ENCODE data around the gene KLHDC4.
"Not testable (repeated sequence)": the region's sequence is repeated elsewhere in the genome, so short reads cannot be mapped to it uniquely, and the experiment has no call there.

The KLHDC4 gene

GRCh38 chr16:87791295-87792204 lies 25.8 kb upstream of the KLHDC4 start:
- Mint-ChIP-seq H3K27ac (no peak overlapping the region), H3K4me3 (no peak overlapping the region), H3K27me3 (no peaks in the 10 kb centered on the region), H3K4me1 (no peaks in the 10 kb centered on the region), H3K9me3 (no peaks in the 10 kb centered on the region)
- DNase-seq = no peak
- no peak for ATAC-seq

GRCh38 chr16:87790292-87791100 lies 24.7 kb upstream of the KLHDC4 start:
- H3K4me1 Mint-ChIP-seq = no peaks in the 10 kb centered on the region
- H3K4me3 Mint-ChIP-seq = no peak overlapping the region
- DNase-seq (no peak), ATAC-seq (no peak)
- no peaks in the 10 kb centered on the region for H3K9me3 Mint-ChIP-seq
- H3K27ac Mint-ChIP-seq = peak overlapping the region in 1 of 2 donors; percentile 80
- no peaks in the 10 kb centered on the region for H3K27me3 Mint-ChIP-seq

DNA sequence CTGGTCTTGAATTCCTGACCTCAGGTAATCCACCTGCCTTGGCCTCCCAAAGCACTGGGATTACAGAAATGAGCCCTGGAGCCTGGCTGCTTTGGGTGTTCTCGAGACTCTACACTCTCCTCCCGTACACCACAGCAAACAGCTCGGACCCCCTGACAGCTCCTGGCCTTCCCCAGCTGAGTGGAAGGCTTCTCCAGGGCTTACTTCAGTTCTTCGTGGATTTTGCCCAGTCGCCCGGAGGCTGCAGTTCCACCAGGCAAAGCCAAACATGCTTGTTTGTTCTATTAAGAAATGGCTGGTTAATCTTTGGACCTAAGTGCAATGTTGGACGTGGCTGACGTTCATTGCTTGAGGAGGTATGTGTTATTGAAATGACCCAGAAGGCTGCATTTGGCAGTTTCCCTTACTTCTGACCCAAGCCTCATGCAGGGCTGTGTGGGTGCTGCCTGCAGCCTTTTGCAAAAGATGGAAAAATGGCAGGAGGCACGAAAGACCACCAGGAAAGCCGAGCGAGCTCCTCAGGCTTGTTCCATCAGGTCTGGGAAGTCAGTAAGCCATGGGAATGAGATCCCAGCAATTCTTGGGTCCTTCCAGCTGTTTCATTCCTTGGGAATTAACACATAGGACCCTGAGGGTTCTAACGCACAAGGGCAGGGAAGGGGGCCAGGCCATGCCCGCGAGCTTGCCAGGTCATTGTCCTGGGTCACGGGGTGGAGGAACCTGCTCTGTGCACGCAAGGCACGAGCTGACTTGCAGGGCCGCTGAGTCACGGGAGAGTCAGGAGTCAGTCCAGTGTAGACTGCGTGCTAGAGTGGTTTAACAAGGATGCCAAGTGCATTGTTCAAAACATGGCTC lies 23.9 kb upstream of the KLHDC4 start:
- H3K4me1 Mint-ChIP-seq = no peaks in the 10 kb centered on the region
- no peak for ATAC-seq
- H3K4me3 Mint-ChIP-seq = no peak overlapping the region
- DNase-seq = no peak
- H3K27ac Mint-ChIP-seq = peak overlapping the region in 1 of 2 donors; percentile 11
- no peaks in the 10 kb centered on the region for H3K9me3 Mint-ChIP-seq
- no peaks in the 10 kb centered on the region for H3K27me3 Mint-ChIP-seq

GRCh38 chr16:87788730-87789436 lies 23.1 kb upstream of the KLHDC4 start:
- not testable (repeated sequence) for H3K9me3 Mint-ChIP-seq, H3K27ac Mint-ChIP-seq, ATAC-seq, H3K4me3 Mint-ChIP-seq, DNase-seq, H3K4me1 Mint-ChIP-seq, H3K27me3 Mint-ChIP-seq

GRCh38 chr16:87787451-87788091 lies 21.8 kb upstream of the KLHDC4 start:
- not testable (repeated sequence) for H3K4me3 Mint-ChIP-seq, H3K9me3 Mint-ChIP-seq, DNase-seq, H3K27ac Mint-ChIP-seq, H3K4me1 Mint-ChIP-seq, ATAC-seq, H3K27me3 Mint-ChIP-seq

- no peak for ATAC-seq
- Mint-ChIP-seq H3K4me1 (peaks cover 25% of the 10 kb centered on the region), H3K9me3 (no peaks in the 10 kb centered on the region), H3K4me3 (no peak overlapping the region), H3K27me3 (no peaks in the 10 kb centered on the region), H3K27ac (no peak overlapping the region)
- DNase-seq = no peak
These were observed 19.0 kb upstream of the KLHDC4 start for GRCh38 chr16:87784812-87785211.

DNA sequence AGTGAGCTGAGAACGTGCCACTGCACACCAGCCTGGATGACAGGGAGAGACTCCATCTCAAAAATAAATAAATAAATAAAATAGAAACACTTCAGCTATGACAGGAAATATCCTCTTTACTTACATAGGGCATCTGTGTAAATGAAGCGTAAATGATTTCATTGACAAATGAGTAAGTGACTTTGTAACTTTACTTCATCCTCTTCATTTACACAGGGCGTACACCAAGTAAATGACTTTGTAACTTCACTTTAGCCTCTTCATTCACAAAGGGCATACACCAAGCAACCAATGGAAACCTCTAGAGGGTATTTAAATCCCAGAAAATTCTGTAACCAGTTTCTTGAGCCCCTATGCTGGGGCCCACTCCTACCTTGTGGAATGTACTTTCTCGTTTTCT lies 16.2 kb upstream of the KLHDC4 start:
- no peaks in the 10 kb centered on the region for H3K9me3 Mint-ChIP-seq
- H3K27ac Mint-ChIP-seq = no peak overlapping the region
- no peak for ATAC-seq
- H3K4me1 Mint-ChIP-seq = peaks cover 53% of the 10 kb centered on the region
- no peaks in the 10 kb centered on the region for H3K27me3 Mint-ChIP-seq
- no peak overlapping the region for H3K4me3 Mint-ChIP-seq
- DNase-seq = no peak

- H3K27me3 Mint-ChIP-seq = no peaks in the 10 kb centered on the region
- H3K9me3 Mint-ChIP-seq = no peaks in the 10 kb centered on the region
- peak overlapping the region; percentile 88 to 96 for H3K4me3 Mint-ChIP-seq
- H3K4me1 Mint-ChIP-seq = peaks cover 64% of the 10 kb centered on the region
- ATAC-seq = peak; percentile 26
- peak; percentile 18 to 72 for DNase-seq
- H3K27ac Mint-ChIP-seq = peak overlapping the region; percentile 100
These were observed 14.7 kb upstream of the KLHDC4 start for GRCh38 chr16:87780385-87780989.

DNA sequence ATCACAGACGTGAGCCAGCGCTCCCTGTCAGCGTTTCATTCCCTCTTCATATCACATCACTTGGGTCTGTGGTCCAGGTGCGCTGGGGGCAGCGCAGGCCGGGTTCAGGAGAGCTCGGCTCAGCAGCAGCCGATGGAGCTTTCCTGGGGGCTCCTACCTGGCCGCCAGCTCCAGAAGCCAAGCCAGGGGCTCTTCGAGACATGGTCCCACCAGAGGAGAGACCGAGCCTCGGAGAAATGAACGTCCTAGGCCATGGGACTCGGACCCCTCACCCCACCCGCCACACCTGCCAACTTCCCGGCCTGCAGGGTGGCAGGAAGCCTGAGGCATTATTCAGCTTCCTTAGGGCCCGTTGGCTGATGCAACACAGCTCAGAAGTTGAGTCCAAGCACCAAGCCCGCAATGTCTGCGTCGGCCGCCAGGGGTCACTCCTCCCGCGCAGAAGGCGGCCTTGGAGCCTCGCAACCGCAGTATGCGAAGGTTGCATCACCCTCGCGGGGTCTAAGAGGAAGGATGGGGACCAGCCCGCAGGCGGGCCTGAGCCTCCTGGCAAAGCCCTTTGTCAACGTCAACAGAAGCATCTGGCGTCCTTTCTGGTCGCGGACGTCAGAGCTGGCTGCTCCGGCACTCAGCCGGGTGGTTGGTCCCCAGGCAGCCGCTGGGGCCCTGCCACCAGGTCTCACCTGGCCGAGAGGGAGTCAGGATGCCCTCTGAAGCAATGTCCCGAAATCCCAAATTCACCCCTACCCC lies 13.2 kb upstream of the KLHDC4 start:
- H3K9me3 Mint-ChIP-seq = no peaks in the 10 kb centered on the region
- ATAC-seq (peak; percentile 92), DNase-seq (peak; percentile 98 to 99)
- H3K4me1 Mint-ChIP-seq = peaks cover 64% of the 10 kb centered on the region
- no peaks in the 10 kb centered on the region for H3K27me3 Mint-ChIP-seq
- peak overlapping the region; percentile 84 to 96 for H3K4me3 Mint-ChIP-seq
- H3K27ac Mint-ChIP-seq = peak overlapping the region; percentile 100

GRCh38 chr16:87778476-87778829 lies 12.7 kb upstream of the KLHDC4 start:
- no peaks in the 10 kb centered on the region for H3K9me3 Mint-ChIP-seq
- peaks cover 64% of the 10 kb centered on the region for H3K4me1 Mint-ChIP-seq
- ATAC-seq = no peak
- peak overlapping the region; percentile 100 for H3K27ac Mint-ChIP-seq
- DNase-seq = no peak
- H3K4me3 Mint-ChIP-seq = peak overlapping the region; percentile 84 to 96
- no peaks in the 10 kb centered on the region for H3K27me3 Mint-ChIP-seq

- not testable (repeated sequence) for ATAC-seq, H3K4me3 Mint-ChIP-seq, H3K27me3 Mint-ChIP-seq, H3K27ac Mint-ChIP-seq, H3K9me3 Mint-ChIP-seq, DNase-seq
- H3K4me1 Mint-ChIP-seq = peaks cover 33% of the 10 kb centered on the region
These were observed 8.1 kb upstream of the KLHDC4 start for GRCh38 chr16:87773836-87774235.

DNA sequence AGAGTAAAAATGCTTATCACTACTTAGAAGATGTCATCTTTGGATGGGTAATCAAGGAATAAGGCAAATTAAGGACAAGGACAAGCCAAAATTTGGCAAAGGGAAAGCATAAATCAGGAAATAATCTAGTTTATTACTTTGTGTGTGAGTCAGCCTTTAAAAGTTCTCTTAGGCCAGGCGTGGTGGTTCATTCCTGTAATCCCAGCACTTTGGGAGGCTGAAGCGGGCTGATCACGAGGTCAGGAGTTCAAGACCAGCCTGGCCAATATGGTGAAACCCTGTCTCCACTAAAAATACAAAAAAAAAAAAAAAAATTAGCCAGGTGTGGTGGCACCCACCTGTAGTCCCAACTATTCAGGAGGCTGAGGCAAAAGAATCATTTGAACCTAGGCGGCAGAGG lies 1.7 kb upstream of the KLHDC4 start:
- not testable (repeated sequence) for H3K27ac Mint-ChIP-seq, DNase-seq, H3K27me3 Mint-ChIP-seq, H3K9me3 Mint-ChIP-seq, ATAC-seq
- H3K4me1 Mint-ChIP-seq = peaks cover 50% of the 10 kb centered on the region
- peak overlapping the region in 1 of 2 donors; percentile 99 for H3K4me3 Mint-ChIP-seq

DNA sequence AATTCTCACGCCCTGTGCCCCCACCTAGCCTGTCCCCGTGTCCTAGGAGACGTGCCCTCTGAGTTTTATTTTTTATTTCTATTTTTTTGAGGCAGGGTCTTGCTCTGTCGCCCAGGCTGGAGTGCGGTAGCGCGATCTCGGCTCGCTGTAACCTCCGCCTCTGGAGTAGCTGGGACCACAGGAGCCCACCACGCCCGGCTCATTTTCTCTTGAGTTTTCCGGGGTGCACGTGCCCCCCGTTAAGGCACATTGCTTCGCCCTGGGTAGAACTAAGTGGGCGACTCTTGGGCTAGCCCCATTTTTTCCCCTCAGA lies 655 bp upstream of the KLHDC4 start:
- no peaks in the 10 kb centered on the region for H3K27me3 Mint-ChIP-seq
- no peaks in the 10 kb centered on the region for H3K9me3 Mint-ChIP-seq
- no peak for ATAC-seq
- peak overlapping the region; percentile 99 for H3K27ac Mint-ChIP-seq
- DNase-seq = no peak
- peak overlapping the region; percentile 98 to 99 for H3K4me3 Mint-ChIP-seq
- peaks cover 60% of the 10 kb centered on the region for H3K4me1 Mint-ChIP-seq

GRCh38 chr16:87765473-87765775 lies 362 bp downstream of the KLHDC4 start:
- peak; percentile 69 for ATAC-seq
- DNase-seq = peak in 1 of 2 donors; percentile 44
- Mint-ChIP-seq H3K9me3 (no peaks in the 10 kb centered on the region), H3K27ac (peak overlapping the region; percentile 99), H3K27me3 (no peaks in the 10 kb centered on the region), H3K4me3 (peak overlapping the region; percentile 98 to 99), H3K4me1 (peaks cover 69% of the 10 kb centered on the region)

Data from stimulated activated naive CD8-positive, alpha-beta T cell treated with anti-CD3 and anti-CD28 coated beads, Interleukin-15, amount 100 ng/mL, for 72 hours (primary cell).